Keratinocyte (primary cell): ENCODE results near the gene DPH1.

Experiments
- EZH2 ChIP-seq: IDR thresholded peaks from one replicate; pipeline ENCODE4 v1.6.1; 2012; ENCODE audit warnings: inconsistent platforms, mild to moderate bottlenecking, low read length, moderate library complexity
- TF ChIP-seq, protein P1 (sequence below), 3 experiments: IDR thresholded peaks in 1 of 3; conservative IDR thresholded peaks in 1 of 3; optimal IDR thresholded peaks in 1 of 3; 2 replicates in 2 of 3; 3 replicates in 1 of 3; pipeline versions ENCODE3 to v1.5.1; 2011; ENCODE audit warnings: low read length in 3 of 3, mild to moderate bottlenecking in 3 of 3, moderate library complexity in 2 of 3, control low read depth in 1 of 3, inconsistent platforms in 1 of 3; ENCODE audit not compliant: insufficient read depth in 2 of 3; ENCODE audit errors: extremely low read depth in 1 of 3

DNA sequence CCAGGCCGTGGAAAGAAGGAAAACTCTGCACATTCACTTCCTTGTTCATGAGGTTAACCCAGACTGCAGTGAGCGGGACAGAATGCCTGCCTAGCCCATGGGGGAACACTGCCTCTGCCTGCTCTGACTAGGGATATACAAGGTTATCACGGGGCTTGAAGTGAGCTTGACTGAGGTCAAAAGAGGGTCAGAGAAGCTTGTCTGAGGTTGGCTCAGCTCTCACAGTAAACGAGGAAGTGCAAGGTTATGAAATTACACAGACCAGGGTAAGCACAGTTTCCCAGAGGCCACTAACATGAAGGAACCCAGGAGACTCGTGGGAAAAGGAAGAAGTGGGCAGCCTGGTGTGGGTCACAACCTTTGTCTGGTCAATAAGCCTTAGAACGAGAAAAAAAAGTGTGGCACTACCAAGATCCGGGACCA is 53.7 kb downstream of the DPH1 start:
- TF ChIP-seq, protein P1, sequence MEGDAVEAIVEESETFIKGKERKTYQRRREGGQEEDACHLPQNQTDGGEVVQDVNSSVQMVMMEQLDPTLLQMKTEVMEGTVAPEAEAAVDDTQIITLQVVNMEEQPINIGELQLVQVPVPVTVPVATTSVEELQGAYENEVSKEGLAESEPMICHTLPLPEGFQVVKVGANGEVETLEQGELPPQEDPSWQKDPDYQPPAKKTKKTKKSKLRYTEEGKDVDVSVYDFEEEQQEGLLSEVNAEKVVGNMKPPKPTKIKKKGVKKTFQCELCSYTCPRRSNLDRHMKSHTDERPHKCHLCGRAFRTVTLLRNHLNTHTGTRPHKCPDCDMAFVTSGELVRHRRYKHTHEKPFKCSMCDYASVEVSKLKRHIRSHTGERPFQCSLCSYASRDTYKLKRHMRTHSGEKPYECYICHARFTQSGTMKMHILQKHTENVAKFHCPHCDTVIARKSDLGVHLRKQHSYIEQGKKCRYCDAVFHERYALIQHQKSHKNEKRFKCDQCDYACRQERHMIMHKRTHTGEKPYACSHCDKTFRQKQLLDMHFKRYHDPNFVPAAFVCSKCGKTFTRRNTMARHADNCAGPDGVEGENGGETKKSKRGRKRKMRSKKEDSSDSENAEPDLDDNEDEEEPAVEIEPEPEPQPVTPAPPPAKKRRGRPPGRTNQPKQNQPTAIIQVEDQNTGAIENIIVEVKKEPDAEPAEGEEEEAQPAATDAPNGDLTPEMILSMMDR (optimal IDR thresholded peaks at IDR 0.05 in 1 of 3, IDR thresholded peaks at IDR 0.05 in 1 of 3, conservative IDR thresholded peaks at IDR 0.05 in 1 of 3; ENCODE audit: extremely low read depth in 1 of 3, insufficient read depth in 2 of 3, low read length in 3 of 3) = no peak
- no peak for TF ChIP-seq EZH2
